Measurements from ENCODE around the gene COQ8B. TPM values are rescaled to one million over a fixed set of nuclear protein-coding genes. Genes with fewer than 3 reads are reported as not detected.
"Not testable (repeated sequence)": the region's sequence is repeated elsewhere in the genome, so short reads cannot be mapped to it uniquely, and the experiment has no call there.

Gene COQ8B
- total RNA-seq, 2 experiments from 2014 or later, result 23.2 to 24.0 TPM

DNA sequence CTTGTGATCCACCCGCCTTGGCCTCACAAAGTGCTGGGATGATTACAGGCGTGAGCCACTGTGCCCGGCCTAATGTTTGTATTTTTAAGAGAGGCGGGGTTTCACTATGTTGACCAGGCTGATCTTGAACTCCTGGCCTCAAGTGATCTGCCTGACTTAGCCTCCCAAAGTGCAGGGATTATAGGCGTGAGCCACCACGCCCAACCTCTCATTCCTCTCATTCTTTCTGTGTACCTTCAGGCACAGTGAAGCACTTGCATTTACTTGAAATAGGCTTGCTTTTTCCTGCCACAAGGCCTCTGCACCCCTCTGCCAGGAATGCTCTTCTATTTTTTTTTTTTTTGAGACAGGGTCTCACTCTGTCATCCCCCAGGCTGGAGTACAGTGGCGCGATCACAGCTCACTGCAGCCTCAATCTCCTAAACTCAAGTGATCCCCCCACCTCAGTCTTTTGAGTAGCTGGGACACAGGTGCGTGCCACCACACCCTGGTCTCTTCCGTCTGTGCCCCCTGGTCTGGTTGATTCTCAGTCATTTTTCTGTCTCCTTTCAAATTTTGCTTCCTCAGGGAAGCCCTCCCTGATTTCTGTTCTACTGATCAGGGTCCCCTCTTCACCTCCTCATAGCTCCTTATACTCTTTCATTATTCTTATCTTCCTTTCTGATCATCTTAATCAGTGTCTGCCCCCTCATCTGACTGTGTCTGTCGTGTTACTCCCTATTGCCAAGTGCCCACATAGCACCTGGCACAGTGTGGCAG, 18.5 kb upstream of the COQ8B start:
- no peaks in the 10 kb centered on the region for H3K4me1 Mint-ChIP-seq (ENCODE audit: low read depth)
- H3K27ac Mint-ChIP-seq, result no peak overlapping the region
- no peaks in the 10 kb centered on the region for H3K9me3 Mint-ChIP-seq
- no peak overlapping the region for H3K4me3 Mint-ChIP-seq
- CTCF ChIA-PET, result no interaction called here
- peaks cover 21% of the 10 kb centered on the region for H3K36me3 Mint-ChIP-seq (ENCODE audit: low read depth)
- H3K27me3 Mint-ChIP-seq, result no peaks in the 10 kb centered on the region
- TF ChIP-seq, protein P1, sequence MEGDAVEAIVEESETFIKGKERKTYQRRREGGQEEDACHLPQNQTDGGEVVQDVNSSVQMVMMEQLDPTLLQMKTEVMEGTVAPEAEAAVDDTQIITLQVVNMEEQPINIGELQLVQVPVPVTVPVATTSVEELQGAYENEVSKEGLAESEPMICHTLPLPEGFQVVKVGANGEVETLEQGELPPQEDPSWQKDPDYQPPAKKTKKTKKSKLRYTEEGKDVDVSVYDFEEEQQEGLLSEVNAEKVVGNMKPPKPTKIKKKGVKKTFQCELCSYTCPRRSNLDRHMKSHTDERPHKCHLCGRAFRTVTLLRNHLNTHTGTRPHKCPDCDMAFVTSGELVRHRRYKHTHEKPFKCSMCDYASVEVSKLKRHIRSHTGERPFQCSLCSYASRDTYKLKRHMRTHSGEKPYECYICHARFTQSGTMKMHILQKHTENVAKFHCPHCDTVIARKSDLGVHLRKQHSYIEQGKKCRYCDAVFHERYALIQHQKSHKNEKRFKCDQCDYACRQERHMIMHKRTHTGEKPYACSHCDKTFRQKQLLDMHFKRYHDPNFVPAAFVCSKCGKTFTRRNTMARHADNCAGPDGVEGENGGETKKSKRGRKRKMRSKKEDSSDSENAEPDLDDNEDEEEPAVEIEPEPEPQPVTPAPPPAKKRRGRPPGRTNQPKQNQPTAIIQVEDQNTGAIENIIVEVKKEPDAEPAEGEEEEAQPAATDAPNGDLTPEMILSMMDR (IDR thresholded peaks at IDR 0.05), result no peak
- POLR2A ChIA-PET, result interaction anchor here (0.7 kb wide), 1 partner anchor 116 kb away, joined by 4 read pairs; no protein-coding TSS in a partner anchor
- no peak for DNase-seq
- intact Hi-C loops (cut with micrococcal nuclease), result no loop called here
- ATAC-seq, result no peak

DNA sequence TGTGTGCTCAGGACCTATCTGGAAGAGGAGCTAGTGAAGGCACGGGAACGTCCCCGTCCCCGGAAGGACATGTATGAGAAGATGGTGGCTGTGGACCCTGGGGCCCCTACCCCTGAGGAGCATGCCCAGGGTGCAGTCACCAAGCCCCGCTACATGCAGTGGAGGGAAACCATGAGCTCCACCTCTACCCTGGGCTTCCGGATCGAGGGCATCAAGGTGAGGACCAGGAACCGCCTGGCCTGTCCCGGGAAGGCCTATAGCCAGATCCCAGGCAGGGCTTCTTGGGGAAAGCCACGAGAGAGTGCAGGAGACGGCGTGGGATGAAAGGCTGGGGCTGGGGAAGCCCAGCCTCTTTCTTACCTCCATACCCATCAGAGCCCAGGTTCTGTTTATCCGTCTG, 16.5 kb upstream of the COQ8B start:
- Mint-ChIP-seq H3K36me3 (ENCODE audit: low read depth) (peaks cover 24% of the 10 kb centered on the region), H3K9me3 (no peaks in the 10 kb centered on the region), H3K27ac (no peak overlapping the region), H3K4me3 (no peak overlapping the region), H3K4me1 (ENCODE audit: low read depth) (no peaks in the 10 kb centered on the region), H3K27me3 (no peaks in the 10 kb centered on the region)
- no peak for DNase-seq
- TF ChIP-seq, protein P1 (IDR thresholded peaks at IDR 0.05), result no peak
- ATAC-seq, result no peak
- CTCF ChIA-PET, result interaction anchor here (0.9 to 2.1 kb wide), 4 partner anchors 9 to 99 kb away, joined by 3 to 7 read pairs (median 4); no protein-coding TSS in a partner anchor
- POLR2A ChIA-PET, result interaction anchor here (1.2 kb wide), 2 partner anchors 9 to 65 kb away, joined by 3 read pairs; no protein-coding TSS in a partner anchor
- intact Hi-C loops (cut with micrococcal nuclease), result no loop called here

DNA sequence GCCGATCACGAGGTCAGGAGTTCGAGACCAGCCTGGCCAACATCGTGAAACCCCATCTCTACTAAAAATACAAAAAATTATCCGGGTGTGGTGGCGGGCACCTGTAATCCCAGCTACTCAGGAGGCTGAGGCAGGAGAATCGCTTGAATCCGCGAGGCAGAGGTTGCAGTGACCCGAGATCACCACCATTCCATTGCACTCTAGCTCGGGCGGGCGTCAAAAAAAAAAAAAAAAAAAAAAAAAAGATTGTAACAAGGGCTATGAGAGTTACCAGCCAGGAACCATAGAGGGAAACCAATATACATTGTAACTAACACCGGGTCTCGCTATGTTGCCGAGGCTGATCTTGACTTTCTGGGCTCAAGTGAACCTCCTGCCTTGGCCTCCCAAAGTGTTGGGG, 15.6 kb upstream of the COQ8B start:
- H3K27ac Mint-ChIP-seq; H3K9me3 Mint-ChIP-seq; H3K4me1 Mint-ChIP-seq (ENCODE audit: low read depth); H3K4me3 Mint-ChIP-seq; H3K27me3 Mint-ChIP-seq; ATAC-seq; DNase-seq; intact Hi-C loops (cut with micrococcal nuclease): not testable (repeated sequence)
- ChIA-PET POLR2A (interaction anchor here (1.0 kb wide), 1 partner anchor 9 kb away, joined by 3 read pairs; no protein-coding TSS in a partner anchor), CTCF (interaction anchor here (1.2 to 2.1 kb wide), 3 partner anchors 10 to 98 kb away, joined by 3 to 7 read pairs (median 5); partner anchors contain the start of gene ITPKC)
- peaks cover 26% of the 10 kb centered on the region for H3K36me3 Mint-ChIP-seq (ENCODE audit: low read depth)

DNA sequence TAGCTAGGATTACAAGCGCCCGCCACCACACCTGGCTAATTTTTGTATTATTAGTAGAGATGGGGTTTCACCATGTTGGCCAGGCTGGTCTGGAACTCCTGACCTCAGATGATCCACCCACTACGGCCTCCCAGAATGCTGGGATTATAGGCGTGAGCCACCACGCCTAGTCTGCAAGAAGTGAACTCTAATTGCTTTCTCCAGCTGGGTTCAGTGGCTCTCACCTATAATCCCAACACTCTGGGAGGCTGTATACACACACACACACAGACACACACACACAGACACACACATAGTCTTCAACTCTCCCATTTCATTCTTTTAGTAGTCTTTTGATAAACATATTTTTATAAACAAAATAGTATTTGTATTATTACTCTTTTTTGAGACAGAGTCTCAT, 13.4 kb upstream of the COQ8B start:
- H3K27ac Mint-ChIP-seq; H3K4me3 Mint-ChIP-seq; H3K9me3 Mint-ChIP-seq; ATAC-seq; intact Hi-C loops (cut with micrococcal nuclease); H3K4me1 Mint-ChIP-seq (ENCODE audit: low read depth); DNase-seq; H3K27me3 Mint-ChIP-seq: not testable (repeated sequence)
- peaks cover 31% of the 10 kb centered on the region for H3K36me3 Mint-ChIP-seq (ENCODE audit: low read depth)
- ChIA-PET CTCF (interaction anchor here (0.6 to 1.0 kb wide), 3 partner anchors 42 to 95 kb away, joined by 3 to 6 read pairs (median 4); no protein-coding TSS in a partner anchor), POLR2A (interaction anchor here (0.6 kb wide), 2 partner anchors 15 to 291 kb away, joined by 3 read pairs; no protein-coding TSS in a partner anchor)

DNA sequence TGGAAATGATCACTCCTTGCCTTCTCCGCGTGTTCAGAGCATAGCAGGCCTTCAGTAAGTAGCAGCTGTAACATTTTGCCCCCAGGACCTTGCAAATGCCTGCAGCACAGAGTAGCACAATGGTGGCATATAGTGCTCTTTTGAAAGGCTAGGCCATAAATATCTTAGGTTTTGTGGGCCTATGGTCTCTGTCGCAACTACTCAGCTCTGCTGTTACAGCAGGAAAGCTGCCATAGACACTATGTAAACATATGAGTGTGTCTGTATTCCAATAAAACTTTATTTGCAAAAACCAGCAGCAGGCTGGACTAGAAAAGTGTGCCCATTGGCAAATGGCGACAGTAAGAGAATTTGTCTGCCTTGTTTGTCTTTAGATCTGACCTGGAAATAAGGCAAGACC, 9.6 kb upstream of the COQ8B start:
- TF ChIP-seq, protein P1 (IDR thresholded peaks at IDR 0.05), result no peak
- DNase-seq (no peak), ATAC-seq (no peak)
- intact Hi-C loops (cut with micrococcal nuclease), result no loop called here
- H3K9me3 Mint-ChIP-seq, result no peaks in the 10 kb centered on the region
- no peak overlapping the region for H3K4me3 Mint-ChIP-seq
- H3K27ac Mint-ChIP-seq, result no peak overlapping the region
- peaks cover 18% of the 10 kb centered on the region for H3K4me1 Mint-ChIP-seq (ENCODE audit: low read depth)
- H3K27me3 Mint-ChIP-seq, result no peaks in the 10 kb centered on the region
- H3K36me3 Mint-ChIP-seq (ENCODE audit: low read depth), result peaks cover 41% of the 10 kb centered on the region
- ChIA-PET POLR2A (no interaction called here), CTCF (interaction anchor here (1.4 to 1.5 kb wide), 2 partner anchors 81 to 93 kb away, joined by 3 to 4 read pairs; no protein-coding TSS in a partner anchor)

DNA sequence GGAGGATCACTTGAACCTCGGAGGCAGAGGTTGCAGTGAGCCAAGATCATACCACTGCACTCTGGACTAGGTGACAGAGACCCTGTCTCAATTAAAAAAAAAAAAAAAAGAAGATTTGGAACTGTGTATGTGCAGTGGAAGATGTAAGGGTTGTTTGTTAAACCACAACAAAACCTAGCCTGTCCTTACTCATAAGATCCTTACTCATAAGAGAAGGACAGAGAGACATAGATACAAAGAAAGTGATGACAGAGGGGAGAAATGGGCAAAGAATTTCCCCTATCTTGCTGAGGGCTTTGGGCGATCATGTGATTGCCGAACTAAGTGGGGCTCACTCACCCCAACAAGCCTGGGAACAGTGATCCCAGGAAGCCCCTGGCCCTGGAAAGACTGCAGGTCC, 8.2 kb upstream of the COQ8B start:
- POLR2A ChIA-PET, result interaction anchor here (1.0 kb wide), 1 partner anchor 9 kb away, joined by 3 read pairs; no protein-coding TSS in a partner anchor
- intact Hi-C loops (cut with micrococcal nuclease), result no loop called here
- DNase-seq (no peak), ATAC-seq (peak; percentile 80)
- Mint-ChIP-seq H3K9me3 (no peaks in the 10 kb centered on the region), H3K4me3 (no peak overlapping the region), H3K27ac (peak overlapping the region; percentile 57), H3K27me3 (no peaks in the 10 kb centered on the region), H3K4me1 (ENCODE audit: low read depth) (peaks cover 30% of the 10 kb centered on the region), H3K36me3 (ENCODE audit: low read depth) (peaks cover 38% of the 10 kb centered on the region)
- CTCF ChIA-PET, result interaction anchor here (1.5 to 1.8 kb wide), 2 partner anchors 91 to 95 kb away, joined by 4 to 7 read pairs; no protein-coding TSS in a partner anchor
- TF ChIP-seq, protein P1 (IDR thresholded peaks at IDR 0.05), result no peak
